CD8-positive, alpha-beta memory T cell (primary cell): ENCODE results near the gene MAP3K4. TPM values are rescaled to one million over a fixed set of nuclear protein-coding genes. Genes with fewer than 3 reads are reported as not detected.

Experiments used
- CTCF ChIA-PET: fragments of 350-600 bp; sonication (Branson Sonifier 250); formaldehyde crosslinking; loops from one replicate; lab custom pipeline; 2021; ENCODE audit warnings: antibody characterized with exemption; lab: Charles Lee
- POLR2A ChIA-PET: fragments of 350-600 bp; sonication (Branson Sonifier 250); formaldehyde crosslinking; loops from one replicate; lab custom pipeline; 2021; ENCODE audit warnings: antibody characterized with exemption; lab: Charles Lee
- DNase-seq, 5 donors: peaks; one replicate each; pipeline versions ENCODE4 v3.0.0 to v3.0.0-alpha.2; 2020 to 2022; ENCODE audit warnings: mixed read lengths in 1 of 5
- H3K27ac ChIP-seq: one replicate; pipeline ENCODE4 v1.7.0; 2013; ENCODE audit warnings: low read depth, mild to moderate bottlenecking, low read length, moderate library complexity
- H3K27me3 ChIP-seq: 2 replicates; pipeline ENCODE4 v1.7.0; 2013; ENCODE audit warnings: low read length, mild to moderate bottlenecking; ENCODE audit not compliant: insufficient read depth, poor library complexity, severe bottlenecking
- H3K36me3 ChIP-seq: 2 replicates; pipeline ENCODE4 v1.7.0; 2013; ENCODE audit warnings: mild to moderate bottlenecking, low read length, moderate library complexity; ENCODE audit not compliant: insufficient read depth
- H3K4me1 ChIP-seq: 2 replicates; pipeline ENCODE4 v1.7.0; 2013; ENCODE audit warnings: mild to moderate bottlenecking, low read length, moderate library complexity; ENCODE audit not compliant: insufficient read depth
- H3K4me3 ChIP-seq: 2 replicates; pipeline ENCODE4 v1.7.0; 2013; ENCODE audit warnings: mild to moderate bottlenecking, low read length
- H3K9me3 ChIP-seq: 2 replicates; pipeline ENCODE4 v1.7.0; 2013; ENCODE audit warnings: mild to moderate bottlenecking, low read length
- H3K27ac Mint-ChIP-seq, 8 donors: one replicate each; pipeline ENCODE4 v1.8.0; 2020 to 2021; ENCODE audit warnings: mixed read lengths in 8 of 8, mild to moderate bottlenecking in 6 of 8, inconsistent platforms in 3 of 8, moderate library complexity in 3 of 8
- H3K27me3 Mint-ChIP-seq, 2 donors: one replicate each; pipeline ENCODE4 v1.8.0; 2020 to 2021; ENCODE audit warnings: mixed read lengths in 2 of 2, mild to moderate bottlenecking in 1 of 2, moderate library complexity in 1 of 2
- H3K36me3 Mint-ChIP-seq, 3 donors: one replicate each; pipeline ENCODE4 v1.8.0; 2020 to 2021; ENCODE audit warnings: mixed read lengths in 3 of 3, inconsistent platforms in 1 of 3, mild to moderate bottlenecking in 1 of 3
- H3K4me1 Mint-ChIP-seq, 3 donors: one replicate each; pipeline ENCODE4 v1.8.0; 2020 to 2021; ENCODE audit warnings: mixed read lengths in 3 of 3, inconsistent platforms in 1 of 3, mild to moderate bottlenecking in 1 of 3
- H3K4me3 Mint-ChIP-seq, 7 donors: one replicate each; pipeline ENCODE4 v1.8.0; 2020 to 2021; ENCODE audit warnings: mixed read lengths in 7 of 7, mild to moderate bottlenecking in 6 of 7, moderate library complexity in 4 of 7, inconsistent platforms in 2 of 7
- H3K9me3 Mint-ChIP-seq, 5 donors: one replicate each; pipeline ENCODE4 v1.8.0; 2020 to 2022; ENCODE audit warnings: mixed read lengths in 5 of 5, mild to moderate bottlenecking in 3 of 5, moderate library complexity in 2 of 5, inconsistent platforms in 1 of 5
- polyA plus RNA-seq: library from polyadenylated mRNA; unstranded; fragments of 300-500 nt; fragmentation: Illumina TruSeq; gene quantifications from one replicate; pipeline ENCODE4 v1.2.3, GENCODE V29; 2021
- total RNA-seq, 2 experiments: library from RNA; stranded (reverse); gene quantifications; one replicate each; pipeline ENCODE4 v1.2.3, GENCODE V29; 2021

The MAP3K4 gene
- total and polyA plus RNA-seq, 3 experiments from 2014 or later = 13.0 to 46.2 (median 43.5) TPM

DNA sequence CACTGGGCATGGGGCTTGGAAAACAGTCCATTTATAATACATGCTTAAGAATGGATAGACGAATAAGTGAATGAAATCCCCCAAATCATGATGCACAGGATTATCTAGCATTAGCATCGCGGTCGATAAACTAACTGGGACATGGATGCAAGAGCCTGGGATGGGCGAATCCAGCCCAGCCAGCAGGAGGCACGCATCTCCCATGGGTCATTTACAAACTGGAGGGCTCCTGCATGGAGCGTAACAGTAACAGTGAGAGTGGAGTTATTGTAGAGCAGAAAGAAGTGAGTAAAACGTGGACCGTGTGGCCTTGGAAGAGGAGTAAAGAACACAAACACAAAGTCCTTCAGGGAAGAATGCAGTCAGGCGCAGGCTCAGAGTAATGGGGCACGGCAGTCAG, 145.8 kb downstream of the MAP3K4 start:
- CTCF ChIA-PET = no interaction called here
- H3K27ac ChIP-seq = no peak overlapping the region

GRCh38 chr6:161137839-161138542, 146.4 kb downstream of the MAP3K4 start:
- H3K4me3 Mint-ChIP-seq = no peak overlapping the region
- DNase-seq = no peak
- peaks cover 0 to 2% of the 10 kb centered on the region in 2 donors for H3K27me3 Mint-ChIP-seq
- Histone ChIP-seq H3K4me3 (no peak overlapping the region), H3K27me3 (no peaks in the 10 kb centered on the region), H3K4me1 (no peaks in the 10 kb centered on the region), H3K27ac (no peak overlapping the region), H3K9me3 (no peaks in the 10 kb centered on the region), H3K36me3 (no peaks in the 10 kb centered on the region)
- ChIA-PET POLR2A (no interaction called here), CTCF (no interaction called here)
- H3K4me1 Mint-ChIP-seq = no peaks in the 10 kb centered on the region
- peaks cover 5 to 17% (median 12%) of the 10 kb centered on the region in 3 donors for H3K36me3 Mint-ChIP-seq
- H3K27ac Mint-ChIP-seq = no peak overlapping the region
- no peaks in the 10 kb centered on the region for H3K9me3 Mint-ChIP-seq

More for the DNA sequence above, 145.8 kb downstream of the MAP3K4 start:
- H3K4me3 Mint-ChIP-seq = no peak overlapping the region
- peaks cover 3 to 17% (median 11%) of the 10 kb centered on the region in 3 donors for H3K36me3 Mint-ChIP-seq
- H3K9me3 Mint-ChIP-seq = no peaks in the 10 kb centered on the region
- Histone ChIP-seq H3K9me3 (no peaks in the 10 kb centered on the region), H3K4me1 (no peaks in the 10 kb centered on the region), H3K27me3 (no peaks in the 10 kb centered on the region), H3K36me3 (no peaks in the 10 kb centered on the region), H3K4me3 (no peak overlapping the region)
- H3K27me3 Mint-ChIP-seq = peaks cover 0 to 2% of the 10 kb centered on the region in 2 donors
- POLR2A ChIA-PET = no interaction called here
- no peak for DNase-seq
- no peaks in the 10 kb centered on the region for H3K4me1 Mint-ChIP-seq
- H3K27ac Mint-ChIP-seq = no peak overlapping the region

GRCh38 chr6:161138543-161139303, 147.2 kb downstream of the MAP3K4 start:
- Histone ChIP-seq H3K4me1 (no peaks in the 10 kb centered on the region), H3K4me3 (no peak overlapping the region), H3K36me3 (no peaks in the 10 kb centered on the region), H3K27ac (no peak overlapping the region), H3K9me3 (no peaks in the 10 kb centered on the region), H3K27me3 (no peaks in the 10 kb centered on the region)
- H3K27me3 Mint-ChIP-seq = peaks cover 0 to 2% of the 10 kb centered on the region in 2 donors
- H3K9me3 Mint-ChIP-seq = no peaks in the 10 kb centered on the region
- peaks cover 5 to 14% (median 12%) of the 10 kb centered on the region in 3 donors for H3K36me3 Mint-ChIP-seq
- no peak overlapping the region for H3K4me3 Mint-ChIP-seq
- ChIA-PET CTCF (no interaction called here), POLR2A (no interaction called here)
- H3K27ac Mint-ChIP-seq = peak overlapping the region in 1 of 8 donors; percentile 73
- DNase-seq = no peak
- no peaks in the 10 kb centered on the region for H3K4me1 Mint-ChIP-seq

GRCh38 chr6:161139304-161139765, 147.8 kb downstream of the MAP3K4 start:
- H3K4me1 Mint-ChIP-seq = no peaks in the 10 kb centered on the region
- H3K27me3 Mint-ChIP-seq = peaks cover 0 to 2% of the 10 kb centered on the region in 2 donors

DNA sequence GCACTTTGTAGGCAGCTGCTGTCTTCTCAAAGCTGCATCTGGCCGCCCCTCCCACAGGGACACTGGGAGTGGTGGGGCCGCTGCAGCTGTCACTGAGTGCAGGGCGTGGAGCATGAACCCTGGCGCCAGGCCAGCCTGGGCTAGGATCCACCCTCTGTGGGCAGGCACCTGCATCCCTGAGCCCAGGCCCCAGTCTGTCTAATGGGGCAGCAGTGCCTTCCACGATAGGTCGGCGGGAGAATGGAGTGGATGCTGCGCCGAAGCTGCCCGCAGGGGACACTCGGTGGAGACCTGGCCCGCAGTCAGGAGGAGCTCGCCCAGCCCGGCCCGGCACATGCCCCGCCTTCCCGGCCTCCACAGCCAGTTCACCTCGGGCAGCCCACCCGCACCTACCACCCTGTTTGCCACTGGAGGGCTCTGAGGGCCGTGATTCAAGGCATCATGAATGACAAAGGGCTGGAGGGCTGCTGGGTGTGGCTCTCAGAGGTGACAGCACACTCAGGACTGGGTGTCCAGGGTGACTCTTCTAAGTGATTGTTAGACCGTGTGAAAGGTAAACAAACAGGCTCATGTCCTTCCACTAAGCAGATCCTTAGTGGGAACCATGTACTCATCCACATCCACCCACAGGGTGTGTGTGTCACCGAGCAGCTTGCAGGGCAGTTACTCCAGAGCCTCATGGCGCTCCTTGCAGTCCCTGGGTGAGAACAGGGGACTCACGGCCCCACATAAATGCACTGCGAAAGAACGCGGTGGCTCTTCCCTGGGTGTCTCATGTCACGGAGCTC, 148.4 kb downstream of the MAP3K4 start:
- H3K36me3 Mint-ChIP-seq = peaks cover 5 to 14% (median 12%) of the 10 kb centered on the region in 3 donors
- Histone ChIP-seq H3K36me3 (no peaks in the 10 kb centered on the region), H3K27ac (no peak overlapping the region), H3K4me3 (no peak overlapping the region), H3K9me3 (no peaks in the 10 kb centered on the region), H3K27me3 (no peaks in the 10 kb centered on the region), H3K4me1 (no peaks in the 10 kb centered on the region)
- ChIA-PET CTCF (no interaction called here), POLR2A (no interaction called here)
- no peak overlapping the region for H3K4me3 Mint-ChIP-seq
- H3K27ac Mint-ChIP-seq = no peak overlapping the region
- H3K27me3 Mint-ChIP-seq = no peaks in the 10 kb centered on the region
- no peaks in the 10 kb centered on the region for H3K9me3 Mint-ChIP-seq
- no peaks in the 10 kb centered on the region for H3K4me1 Mint-ChIP-seq
- DNase-seq = peak in 1 of 5 donors; percentile 30

More at GRCh38 chr6:161139304-161139765, 147.8 kb downstream of the MAP3K4 start:
- Mint-ChIP-seq H3K4me3 (no peak overlapping the region), H3K27ac (peak overlapping the region in 1 of 8 donors; percentile 73), H3K36me3 (peaks cover 5 to 15% (median 12%) of the 10 kb centered on the region in 3 donors), H3K9me3 (no peaks in the 10 kb centered on the region)
- no peaks in the 10 kb centered on the region for H3K9me3 ChIP-seq
- H3K36me3 ChIP-seq = no peaks in the 10 kb centered on the region
- no peaks in the 10 kb centered on the region for H3K4me1 ChIP-seq
- no peak for DNase-seq
- no peak overlapping the region for H3K4me3 ChIP-seq
- POLR2A ChIA-PET = no interaction called here
- CTCF ChIA-PET = no interaction called here
- H3K27ac ChIP-seq = no peak overlapping the region
- no peaks in the 10 kb centered on the region for H3K27me3 ChIP-seq

GRCh38 chr6:161140554-161140875, 148.9 kb downstream of the MAP3K4 start:
- Mint-ChIP-seq H3K27ac (no peak overlapping the region), H3K4me1 (no peaks in the 10 kb centered on the region), H3K9me3 (no peaks in the 10 kb centered on the region), H3K36me3 (peaks cover 5 to 12% (median 12%) of the 10 kb centered on the region in 3 donors), H3K4me3 (no peak overlapping the region), H3K27me3 (no peaks in the 10 kb centered on the region)
- Histone ChIP-seq H3K4me1 (no peaks in the 10 kb centered on the region), H3K27me3 (no peaks in the 10 kb centered on the region), H3K36me3 (no peaks in the 10 kb centered on the region), H3K4me3 (no peak overlapping the region), H3K9me3 (no peaks in the 10 kb centered on the region), H3K27ac (no peak overlapping the region)
- ChIA-PET POLR2A (no interaction called here), CTCF (no interaction called here)
- DNase-seq = no peak

DNA sequence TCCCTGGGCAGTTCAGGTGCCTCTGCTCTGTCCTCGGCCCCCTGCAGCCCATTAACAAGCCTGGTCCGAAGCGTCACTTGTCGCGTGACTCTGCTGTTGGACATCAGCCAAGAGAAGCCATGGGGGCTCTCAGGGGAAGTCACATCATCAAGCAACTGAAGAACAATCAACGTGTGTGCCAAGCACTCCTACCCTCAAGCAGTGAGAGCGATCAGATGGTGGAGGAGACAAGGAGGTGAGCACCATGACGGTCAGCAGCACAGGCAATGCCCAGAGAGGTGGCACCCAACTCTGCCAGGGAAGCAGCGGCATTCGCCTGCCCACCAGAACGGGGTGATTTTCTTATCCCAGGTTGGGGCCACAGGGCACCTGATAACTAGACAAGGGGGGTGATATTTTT, 149.6 kb downstream of the MAP3K4 start:
- Mint-ChIP-seq H3K4me1 (no peaks in the 10 kb centered on the region), H3K9me3 (no peaks in the 10 kb centered on the region), H3K4me3 (no peak overlapping the region), H3K36me3 (peaks cover 5 to 10% (median 7%) of the 10 kb centered on the region in 3 donors), H3K27me3 (no peaks in the 10 kb centered on the region), H3K27ac (peak overlapping the region in 1 of 8 donors; percentile 71)
- Histone ChIP-seq H3K4me3 (no peak overlapping the region), H3K27ac (no peak overlapping the region), H3K9me3 (no peaks in the 10 kb centered on the region), H3K4me1 (no peaks in the 10 kb centered on the region), H3K27me3 (no peaks in the 10 kb centered on the region), H3K36me3 (no peaks in the 10 kb centered on the region)
- no peak for DNase-seq
- ChIA-PET CTCF (no interaction called here), POLR2A (no interaction called here)

- no peaks in the 10 kb centered on the region for H3K9me3 ChIP-seq
- POLR2A ChIA-PET = no interaction called here
- H3K36me3 Mint-ChIP-seq = peaks cover 2 to 13% (median 5%) of the 10 kb centered on the region in 3 donors
- H3K4me3 Mint-ChIP-seq = no peak overlapping the region
- H3K27ac Mint-ChIP-seq = no peak overlapping the region
- H3K27me3 ChIP-seq = no peaks in the 10 kb centered on the region
- no peak for DNase-seq
- CTCF ChIA-PET = no interaction called here
- H3K9me3 Mint-ChIP-seq = no peaks in the 10 kb centered on the region
- no peaks in the 10 kb centered on the region for H3K4me1 Mint-ChIP-seq
- no peaks in the 10 kb centered on the region for H3K4me1 ChIP-seq
- H3K27ac ChIP-seq = no peak overlapping the region
- no peaks in the 10 kb centered on the region for H3K27me3 Mint-ChIP-seq
- no peak overlapping the region for H3K4me3 ChIP-seq
- no peaks in the 10 kb centered on the region for H3K36me3 ChIP-seq
Measured at GRCh38 chr6:161142957-161143296, 151.4 kb downstream of the MAP3K4 start.
